ENCODE data around the gene RGS6.

GRCh38 chr14:72186523-72186922 is 254.3 kb downstream of the RGS6 start:
- TF ChIP-seq POLR2A (IDR thresholded peaks at IDR 0.05) (no peak), CTCF (IDR thresholded peaks at IDR 0.05 in 4 of 5, conservative IDR thresholded peaks at IDR 0.05 in 1 of 5) (no peak)

All from gastrocnemius medialis (tissue), 4 donors.